ENCODE data around the gene GABRR2.

Gene GABRR2

DNA sequence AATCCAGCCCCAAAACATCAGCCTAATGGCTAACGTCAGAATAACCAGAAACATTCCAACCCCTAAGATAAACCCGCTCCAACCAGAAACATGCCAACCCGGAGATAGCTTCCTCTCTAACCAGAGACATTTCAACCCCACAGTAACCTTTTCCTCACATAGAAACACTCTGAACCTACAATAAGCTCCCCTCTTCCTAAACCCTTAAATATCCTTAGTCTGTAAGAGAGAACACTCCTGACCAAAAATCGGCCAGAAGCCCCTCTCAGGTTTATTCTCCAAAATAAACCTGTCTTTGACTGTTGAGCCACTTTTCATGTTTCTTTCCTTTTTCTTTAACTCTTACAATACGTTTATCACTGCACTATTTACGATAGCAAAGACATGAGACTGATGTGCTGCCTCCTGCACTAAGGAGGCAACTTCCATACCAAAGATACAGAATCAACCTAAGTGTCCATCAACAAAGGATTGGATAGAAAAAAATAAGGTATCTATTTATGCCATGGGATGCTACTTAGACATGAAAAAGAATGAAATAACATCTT lies 5.0 kb upstream of the GABRR2 start:
- Histone ChIP-seq H3K4me3 (ENCODE audit: low read length) (no peak overlapping the region), H3K4me2 (ENCODE audit: low read depth, low read length) (no peak overlapping the region), H4K20me1 (ENCODE audit: insufficient read depth, low read length) (no peaks in the 10 kb centered on the region), H3K27ac (ENCODE audit: low read length) (no peak overlapping the region), H2AFZ (ENCODE audit: low read length) (no peak overlapping the region), H3F3A (ENCODE audit: insufficient read depth, low read length) (peaks cover 16% of the 10 kb centered on the region; the same call in 1 of the 2 replicates), H3K79me2 (ENCODE audit: low read length) (peaks cover 34% of the 10 kb centered on the region), H3K4me1 (ENCODE audit: low read length) (peaks cover 10% of the 10 kb centered on the region), H3K36me3 (replicated peaks; ENCODE audit: insufficient read depth, low read length) (no peaks in the 10 kb centered on the region; the same call in 1 of the 2 replicates), H3K27me3 (replicated peaks; ENCODE audit: insufficient read depth, low read length) (no peaks in the 10 kb centered on the region), H3K9me3 (replicated peaks; ENCODE audit: insufficient read depth, low read length) (no peaks in the 10 kb centered on the region), H3K9ac (ENCODE audit: low read length) (no peak overlapping the region), H3K9me2 (replicated peaks; ENCODE audit: insufficient read depth, low read length) (no peaks in the 10 kb centered on the region)
- no peak for TF ChIP-seq EZH2phosphoT487 (IDR thresholded peaks at IDR 0.05; ENCODE audit: low read length)
- TF ChIP-seq EZH2 (optimal IDR thresholded peaks at IDR 0.05; ENCODE audit: low read depth, low read length): no peak
- TF ChIP-seq CTCF (IDR thresholded peaks at IDR 0.05; ENCODE audit: low read length): no peak
- no peak for DNase-seq

- Histone ChIP-seq H3K9me2 (replicated peaks; ENCODE audit: insufficient read depth, low read length) (no peaks in the 10 kb centered on the region), H3K36me3 (replicated peaks; ENCODE audit: insufficient read depth, low read length) (no peaks in the 10 kb centered on the region; the same call in 1 of the 2 replicates), H3K79me2 (ENCODE audit: low read length) (peaks cover 34% of the 10 kb centered on the region), H3K9me3 (replicated peaks; ENCODE audit: insufficient read depth, low read length) (no peaks in the 10 kb centered on the region), H3F3A (ENCODE audit: insufficient read depth, low read length) (0 out of 2 replicates have a peak, but pooled peaks cover 8% of the 10 kb centered on the region), H3K27ac (ENCODE audit: low read length) (no peak overlapping the region), H3K9ac (ENCODE audit: low read length) (no peak overlapping the region), H3K4me1 (ENCODE audit: low read length) (peaks cover 6% of the 10 kb centered on the region), H3K4me3 (ENCODE audit: low read length) (no peak overlapping the region), H2AFZ (ENCODE audit: low read length) (no peak overlapping the region), H3K27me3 (replicated peaks; ENCODE audit: insufficient read depth, low read length) (no peaks in the 10 kb centered on the region), H3K4me2 (ENCODE audit: low read depth, low read length) (no peak overlapping the region), H4K20me1 (ENCODE audit: insufficient read depth, low read length) (no peaks in the 10 kb centered on the region)
- no peak for DNase-seq
- TF ChIP-seq CTCF (IDR thresholded peaks at IDR 0.05; ENCODE audit: low read length) (no peak), EZH2 (optimal IDR thresholded peaks at IDR 0.05; ENCODE audit: low read depth, low read length) (no peak), EZH2phosphoT487 (IDR thresholded peaks at IDR 0.05; ENCODE audit: low read length) (no peak)
These were observed 2.0 kb upstream of the GABRR2 start for GRCh38 chr6:89317067-89317466.

- Histone ChIP-seq H3K36me3 (replicated peaks; ENCODE audit: insufficient read depth, low read length) (no peaks in the 10 kb centered on the region; the same call in 1 of the 2 replicates), H2AFZ (ENCODE audit: low read length) (no peak overlapping the region), H3K27ac (ENCODE audit: low read length) (no peak overlapping the region), H3K4me1 (ENCODE audit: low read length) (no peaks in the 10 kb centered on the region), H3K4me3 (ENCODE audit: low read length) (no peak overlapping the region), H3K4me2 (ENCODE audit: low read depth, low read length) (no peak overlapping the region), H3K9ac (ENCODE audit: low read length) (no peak overlapping the region), H3K9me3 (replicated peaks; ENCODE audit: insufficient read depth, low read length) (no peaks in the 10 kb centered on the region), H4K20me1 (ENCODE audit: insufficient read depth, low read length) (no peaks in the 10 kb centered on the region), H3K79me2 (ENCODE audit: low read length) (peaks cover 21% of the 10 kb centered on the region), H3K27me3 (replicated peaks; ENCODE audit: insufficient read depth, low read length) (no peaks in the 10 kb centered on the region), H3F3A (ENCODE audit: insufficient read depth, low read length) (no peaks in the 10 kb centered on the region), H3K9me2 (replicated peaks; ENCODE audit: insufficient read depth, low read length) (no peaks in the 10 kb centered on the region)
- TF ChIP-seq CTCF (IDR thresholded peaks at IDR 0.05; ENCODE audit: low read length) (no peak), EZH2 (optimal IDR thresholded peaks at IDR 0.05; ENCODE audit: low read depth, low read length) (no peak), EZH2phosphoT487 (IDR thresholded peaks at IDR 0.05; ENCODE audit: low read length) (no peak)
- no peak for DNase-seq
These were observed 407 bp downstream of the GABRR2 start for GRCh38 chr6:89314692-89315091.
